IMR-90 (cell line): ENCODE results near the gene ZNF850. TPM values are rescaled to one million over a fixed set of nuclear protein-coding genes. Genes with fewer than 3 reads are reported as not detected.

Experiments
- ATAC-seq: fragments of 200-7000 bp; cut with Tn5 transposase; 2 replicates; pipeline ENCODE4 v1.9.1; 2020; ENCODE audit warnings: low read depth, mild to moderate bottlenecking, moderate library complexity
- BruUV-seq: library from RNA; stranded (reverse); fragments of 400-500 nt; replicated peaks from 2 replicates; lab custom pipeline; 2021; lab: Mats Ljungman, UMichigan
- CTCF ChIA-PET: fragments of 300-600 bp; formaldehyde crosslinking; extraction: SDS; loops from one replicate; lab custom pipeline; 2021; ENCODE audit warnings: antibody characterized with exemption; lab: Yijun Ruan, JAX
- POLR2A ChIA-PET: fragments of 300-600 bp; sonication (Branson Sonifier 250); formaldehyde crosslinking; loops from one replicate; lab custom pipeline; 2022; ENCODE audit warnings: antibody characterized with exemption; ENCODE audit not compliant: unreplicated experiment; lab: Charles Lee
- DNase-seq: peaks from one replicate; pipeline ENCODE4 v3.0.0; 2013
- H2AFZ ChIP-seq: replicated peaks from 2 replicates; pipeline ENCODE3; 2013; ENCODE audit warnings: low read length, mild to moderate bottlenecking; ENCODE audit not compliant: poor library complexity
- H2AK5ac ChIP-seq: 2 replicates; pipeline ENCODE4 v1.6.1; 2013; ENCODE audit warnings: low read depth, low read length, inconsistent platforms
- H2AK9ac ChIP-seq: replicated peaks from 2 replicates; pipeline ENCODE3; 2013; ENCODE audit warnings: mild to moderate bottlenecking, low read depth, low read length, moderate library complexity; ENCODE audit not compliant: poor library complexity
- H2BK120ac ChIP-seq: 2 replicates; pipeline ENCODE4 v1.6.1; 2013; ENCODE audit warnings: low read depth, low read length, inconsistent platforms
- H2BK15ac ChIP-seq: 3 replicates; pipeline ENCODE4 v1.6.1; 2013; ENCODE audit warnings: low read depth, low read length, inconsistent platforms
- H2BK20ac ChIP-seq: 2 replicates; pipeline ENCODE4 v1.6.1; 2013; ENCODE audit warnings: low read depth, mild to moderate bottlenecking, inconsistent platforms, low read length, moderate library complexity
- H2BK5ac ChIP-seq: 2 replicates; pipeline ENCODE4 v1.6.1; 2013; ENCODE audit warnings: mild to moderate bottlenecking, low read depth, low read length, inconsistent platforms; ENCODE audit not compliant: poor library complexity, severe bottlenecking
- H3K14ac ChIP-seq: replicated peaks from 2 replicates; pipeline ENCODE4 v1.6.1; 2013; ENCODE audit warnings: low read depth, low read length, inconsistent platforms
- H3K18ac ChIP-seq: 2 replicates; pipeline ENCODE4 v1.6.1; 2013; ENCODE audit warnings: low read depth, low read length, control low read depth
- H3K23ac ChIP-seq: 2 replicates; pipeline ENCODE4 v1.6.1; 2013; ENCODE audit warnings: low read depth, low read length, inconsistent platforms
- H3K27ac ChIP-seq: 2 replicates; pipeline ENCODE4 v1.5.1; 2013; ENCODE audit warnings: mild to moderate bottlenecking, control low read depth, low read length; ENCODE audit not compliant: insufficient read depth
- H3K27me3 ChIP-seq: 2 replicates; pipeline ENCODE4 v1.6.1; 2013; ENCODE audit warnings: low read length; ENCODE audit not compliant: control insufficient read depth, insufficient read depth
- H3K36me3 ChIP-seq: 2 replicates; pipeline ENCODE4 v1.6.1; 2013; ENCODE audit warnings: low read length, mixed read lengths; ENCODE audit not compliant: control insufficient read depth, insufficient read depth
- H3K4ac ChIP-seq: 2 replicates; pipeline ENCODE4 v1.6.1; 2013; ENCODE audit warnings: low read depth, low read length, inconsistent platforms
- H3K4me1 ChIP-seq: 2 replicates; pipeline ENCODE4 v1.6.1; 2013; ENCODE audit warnings: low read length, mixed read lengths; ENCODE audit not compliant: control insufficient read depth, insufficient read depth
- H3K4me2 ChIP-seq: 2 replicates; pipeline ENCODE4 v1.6.1; 2013; ENCODE audit warnings: low read depth, mild to moderate bottlenecking, control low read depth, low read length, moderate library complexity
- H3K4me3 ChIP-seq: 2 replicates; pipeline ENCODE4 v1.5.1; 2013; ENCODE audit warnings: low read depth, mild to moderate bottlenecking, control low read depth, low read length, moderate library complexity; ENCODE audit not compliant: insufficient read depth
- H3K56ac ChIP-seq: 2 replicates; pipeline ENCODE4 v1.6.1; 2013; ENCODE audit warnings: low read length, inconsistent platforms; ENCODE audit not compliant: insufficient read depth; ENCODE audit errors: extremely low read depth
- H3K79me1 ChIP-seq, 2 experiments: 2 replicates each; pipeline ENCODE4 v1.6.1; 2013; ENCODE audit warnings: low read length in 2 of 2, inconsistent platforms in 1 of 2, low read depth in 1 of 2
- H3K9ac ChIP-seq: 2 replicates; pipeline ENCODE4 v1.6.1; 2013; ENCODE audit warnings: low read depth, low read length, control low read depth
- H3K9me1 ChIP-seq: 2 replicates; pipeline ENCODE4 v1.6.1; 2013; ENCODE audit warnings: low read length, inconsistent platforms; ENCODE audit not compliant: insufficient read depth
- H3K9me3 ChIP-seq: 2 replicates; pipeline ENCODE4 v1.6.1; 2013; ENCODE audit warnings: low read length; ENCODE audit not compliant: control insufficient read depth, insufficient read depth
- H4K20me1 ChIP-seq: 2 replicates; pipeline ENCODE4 v1.6.1; 2013; ENCODE audit warnings: low read length, inconsistent platforms; ENCODE audit not compliant: insufficient read depth
- H4K5ac ChIP-seq: 2 replicates; pipeline ENCODE4 v1.6.1; 2013; ENCODE audit warnings: mild to moderate bottlenecking, low read depth, low read length, control low read depth
- H4K8ac ChIP-seq, 2 experiments: 2 replicates each; pipeline ENCODE4 v1.6.1; 2013; ENCODE audit warnings: low read depth in 2 of 2, low read length in 2 of 2, control low read depth in 1 of 2, inconsistent platforms in 1 of 2
- H4K91ac ChIP-seq: 2 replicates; pipeline ENCODE4 v1.6.1; 2013; ENCODE audit warnings: low read depth, low read length, inconsistent platforms; ENCODE audit not compliant: insufficient read depth
- BHLHE40 ChIP-seq: fragments of 150-350 bp; IDR thresholded peaks from 2 replicates; pipeline ENCODE4 v1.6.1; 2016; ENCODE audit warnings: mild to moderate bottlenecking, low read depth, low read length
- CEBPB ChIP-seq: IDR thresholded peaks from 2 replicates; pipeline ENCODE4 v1.6.1; 2012; ENCODE audit warnings: low read depth, low read length, improper control_type of control experiment
- RFX5 ChIP-seq: IDR thresholded peaks from 2 replicates; pipeline ENCODE4 v1.8.0; 2012; ENCODE audit warnings: low read depth, mild to moderate bottlenecking, low read length, moderate library complexity
- dilution Hi-C: fragments of 300-500 bp; cut with HindIII; formaldehyde crosslinking; loops from one replicate; pipeline ENCODE4 v1.14.3; 2018; ENCODE audit warnings: low sequenced_read_pairs; ENCODE audit not compliant: unreplicated experiment
- in situ Hi-C: fragments of 300-500 bp; cut with MboI; formaldehyde crosslinking; loops from 3 replicates; pipeline ENCODE4 v1.14.3; 2019; ENCODE audit warnings: low sequenced_read_pairs, inconsistent platforms, mixed read lengths
- intact Hi-C: fragments of 100-400 bp; cut with micrococcal nuclease; formaldehyde crosslinking; loops from 2 replicates; pipeline ENCODE4 v1.10.0; 2022
- polyA plus RNA-seq, 3 experiments: library from polyadenylated mRNA; depleted of rRNA; stranded (reverse); fragments of >200 nt; gene quantifications; 2 replicates each; pipeline ENCODE4 v1.2.3, GENCODE V29; 2012; ENCODE audit warnings: low replicate concordance in 1 of 3
- total RNA-seq: library from RNA; depleted of rRNA; stranded (reverse); fragments of >200 nt; gene quantifications from 2 replicates; pipeline ENCODE4 v1.2.3, GENCODE V29; 2012

ZNF850 gene
- total and polyA plus RNA-seq, 2 of the 4 experiments (the other 2 are of a cell fraction) = 1.1 to 7.2 TPM

- Histone ChIP-seq H3K23ac (no peak overlapping the region), H3K4me2 (no peak overlapping the region), H4K8ac (no peak overlapping the region), H3K4ac (no peak overlapping the region), H3K4me1 (no peaks in the 10 kb centered on the region), H4K91ac (no peak overlapping the region), H2BK20ac (no peak overlapping the region), H3K56ac (no peak overlapping the region), H3K36me3 (peaks cover 6% of the 10 kb centered on the region; the same call in 1 of the 2 replicates), H3K79me1 (peaks cover 3 to 4% of the 10 kb centered on the region in 2 experiments; a peak in 1 of 4 replicates), H3K4me3 (no peak overlapping the region), H3K18ac (no peak overlapping the region), H2AFZ (no peak overlapping the region), H2AK5ac (no peak overlapping the region), H3K14ac (no peak overlapping the region), H3K9me1 (no peaks in the 10 kb centered on the region), H3K9ac (no peak overlapping the region), H3K27me3 (no peaks in the 10 kb centered on the region), H2BK15ac (no peak overlapping the region), H4K5ac (no peak overlapping the region), H3K27ac (no peak overlapping the region), H2BK5ac (no peak overlapping the region), H2BK120ac (no peak overlapping the region), H4K20me1 (no peaks in the 10 kb centered on the region), H2AK9ac (no peak overlapping the region), H3K9me3 (peaks cover 10% of the 10 kb centered on the region)
- TF ChIP-seq CEBPB (no peak), BHLHE40 (no peak), RFX5 (no peak)
- no peak for DNase-seq
- in situ Hi-C loops (no loop called here), dilution Hi-C loops (no loop called here), intact Hi-C loops (no loop called here)
- CTCF ChIA-PET = no interaction called here
- POLR2A ChIA-PET = no interaction called here
- ATAC-seq = no peak
- BruUV-seq = no TSS peak
Observed at GRCh38 chr19:36679455-36679854, 93.2 kb downstream of the ZNF850 start.
